GM18507 (cell line): ENCODE results near the gene GRID1.
"Not testable (repeated sequence)": the region's sequence is repeated elsewhere in the genome, so short reads cannot be mapped to it uniquely, and the experiment has no call there.

ENCODE experiments used
- DNase-seq: peaks from one replicate; pipeline ENCODE4 v3.0.0; 2011; ENCODE audit warnings: low read depth; ENCODE audit not compliant: insufficient read length; ENCODE audit errors: extremely low spot score
- FAIRE-seq: peaks from 2 replicates; lab custom pipeline; 2011; peaks lifted over from hg19 to GRCh38; lab: Jason Lieb, UNC

The GRID1 gene

DNA sequence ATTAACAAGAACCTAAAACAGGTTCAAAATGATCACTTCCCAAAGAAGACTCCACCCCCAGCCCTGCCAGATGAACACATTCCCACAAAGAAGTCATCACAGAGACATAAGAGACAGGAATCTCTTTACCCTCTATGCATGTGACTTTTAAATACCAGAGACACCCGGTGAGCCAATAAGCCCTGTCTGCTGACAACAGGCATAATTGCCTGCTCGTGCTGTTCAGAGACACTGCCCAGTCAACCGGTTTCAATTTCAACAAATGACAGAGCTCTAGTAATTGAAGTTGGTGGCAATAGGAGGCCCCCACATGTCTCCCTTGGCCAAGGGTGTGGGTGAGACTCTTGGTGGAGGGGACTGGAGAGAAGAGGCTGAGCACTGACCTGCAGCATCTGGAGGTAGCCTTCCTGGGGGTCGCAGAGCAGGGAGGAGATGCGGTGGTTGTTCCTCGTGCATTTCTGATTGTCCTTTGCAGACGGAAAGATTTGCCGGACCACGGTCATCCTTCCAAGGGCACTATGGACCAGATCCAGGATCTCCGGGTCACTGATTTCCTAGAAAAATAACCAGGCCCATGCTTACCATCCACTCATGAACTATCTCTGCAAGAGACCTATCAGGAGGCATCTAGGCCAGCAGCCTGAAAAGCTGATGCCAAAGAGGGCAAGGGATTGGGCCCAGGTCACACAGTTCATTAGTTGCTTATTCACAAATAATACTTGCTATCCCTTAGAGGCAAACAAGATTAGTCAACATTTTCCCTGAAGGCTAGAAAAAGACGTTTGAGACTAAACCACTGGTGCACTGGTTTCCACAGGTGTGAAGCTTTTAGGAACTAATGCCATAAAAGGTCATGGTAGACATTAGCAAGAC lies 497.7 kb downstream of the GRID1 start:
- DNase-seq (no peak), FAIRE-seq (no peak)

- no peak for FAIRE-seq
- DNase-seq = no peak
Measured at GRCh38 chr10:85864868-85865526, 501.6 kb downstream of the GRID1 start.

- DNase-seq (no peak), FAIRE-seq (no peak)
Measured at GRCh38 chr10:85864173-85864549, 502.4 kb downstream of the GRID1 start.

GRCh38 chr10:85863301-85864172 lies 503.1 kb downstream of the GRID1 start:
- FAIRE-seq (no peak), DNase-seq (no peak)

DNA sequence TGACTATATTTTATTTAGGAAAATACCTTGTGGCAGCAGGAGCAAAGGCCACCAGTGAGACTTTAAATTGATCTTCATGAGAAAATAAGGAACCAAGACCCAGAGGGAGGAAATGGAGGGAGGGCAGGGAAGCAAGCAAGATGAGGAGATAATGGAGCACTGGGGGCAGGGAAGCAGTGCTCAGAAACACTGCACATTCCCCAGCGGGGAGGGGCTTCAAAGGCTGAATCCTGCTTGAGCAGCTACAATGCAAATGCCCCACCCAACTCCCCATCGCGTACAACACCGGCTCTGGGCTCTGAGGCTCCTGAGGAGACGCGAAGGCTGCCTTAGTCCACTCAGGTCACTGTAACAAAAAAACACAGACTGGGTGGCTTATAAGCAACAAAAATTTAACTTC lies 503.8 kb downstream of the GRID1 start:
- DNase-seq (no peak), FAIRE-seq (no peak)

- DNase-seq = no peak
- FAIRE-seq = no peak
Measured at GRCh38 chr10:85861513-85862197, 504.9 kb downstream of the GRID1 start.

DNA sequence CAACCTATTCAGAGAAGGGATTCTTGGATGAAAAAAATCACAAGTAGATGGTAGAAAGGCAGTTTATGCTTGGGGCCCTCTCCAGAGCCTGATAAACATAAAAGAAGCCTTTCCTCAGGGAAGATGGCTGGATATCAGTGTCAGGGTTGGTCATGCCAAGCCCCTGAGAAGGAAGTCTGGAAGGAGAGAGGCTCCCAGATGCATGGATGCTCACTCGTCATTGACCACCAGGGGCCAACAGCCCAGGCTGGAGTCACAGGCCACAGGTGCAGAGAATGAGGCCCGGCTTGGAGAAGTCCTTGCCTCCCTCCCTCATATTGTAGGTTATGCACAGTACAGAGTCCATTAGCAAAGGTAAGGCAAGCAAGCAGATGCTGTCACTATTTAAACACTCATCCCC lies 506.7 kb downstream of the GRID1 start:
- DNase-seq (no peak), FAIRE-seq (no peak)

DNA sequence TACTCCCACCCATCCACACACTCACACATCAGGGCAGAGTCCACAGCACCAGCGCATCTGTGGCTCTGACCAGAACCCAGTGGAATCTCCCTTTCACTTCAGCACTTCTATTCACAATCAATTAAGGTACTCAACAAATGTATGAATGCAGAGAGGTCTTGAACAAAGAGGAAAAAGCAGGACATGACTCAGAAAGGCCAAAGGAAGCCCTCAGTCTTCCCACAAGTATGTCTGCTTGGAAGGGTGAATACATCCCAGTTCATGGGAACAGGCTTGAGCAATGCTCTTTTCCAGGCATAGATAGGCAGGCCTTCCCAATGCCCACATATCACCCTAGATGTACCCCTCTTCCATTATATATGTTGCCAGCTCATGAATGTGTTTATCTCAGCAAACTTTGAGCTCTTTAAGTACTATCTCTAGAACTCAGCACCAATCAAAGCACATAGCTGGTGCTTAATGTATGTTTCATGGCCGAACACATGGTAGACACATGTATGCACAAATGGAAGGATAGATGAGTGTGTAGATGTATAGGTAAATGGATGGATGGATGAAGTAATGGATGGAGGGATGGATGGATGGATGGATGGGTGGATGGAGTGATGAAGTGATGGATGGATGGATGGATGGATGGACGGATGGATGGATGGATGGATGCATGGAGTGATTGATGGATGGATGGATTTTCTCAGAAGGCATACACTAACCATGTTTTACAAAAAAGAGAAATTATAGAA lies 507.6 kb downstream of the GRID1 start:
- FAIRE-seq (no peak), DNase-seq (no peak)

GRCh38 chr10:85857791-85858190 lies 508.8 kb downstream of the GRID1 start:
- no peak for FAIRE-seq

DNA sequence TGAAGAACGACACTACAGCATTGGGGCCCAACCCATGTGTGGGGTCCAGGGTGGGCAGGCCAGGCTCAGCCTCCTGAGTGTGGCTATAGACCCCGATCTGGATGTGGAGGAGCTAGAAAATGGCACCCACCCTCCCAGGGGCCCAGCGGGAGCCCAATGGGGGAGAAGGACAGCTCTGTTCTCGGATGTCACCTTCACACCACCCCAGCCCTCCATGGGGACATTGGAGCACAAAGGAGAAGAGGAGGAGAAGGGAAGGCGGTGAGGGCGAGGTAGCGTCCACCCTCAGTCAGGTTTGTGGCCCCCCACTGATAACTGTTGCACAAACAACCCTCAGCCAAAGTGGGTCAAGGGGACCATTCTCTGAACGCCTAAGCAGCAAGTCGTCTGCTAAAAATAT lies 509.3 kb downstream of the GRID1 start:
- FAIRE-seq (no peak), DNase-seq (no peak)

More at GRCh38 chr10:85857791-85858190, 508.8 kb downstream of the GRID1 start:
- DNase-seq = no peak

- no peak for FAIRE-seq
Measured at GRCh38 chr10:85851934-85852333, 514.7 kb downstream of the GRID1 start.

GRCh38 chr10:85851325-85851724 lies 515.3 kb downstream of the GRID1 start:
- FAIRE-seq = no peak
- no peak for DNase-seq

More at GRCh38 chr10:85851934-85852333, 514.7 kb downstream of the GRID1 start:
- DNase-seq = no peak

GRCh38 chr10:85850736-85851135 lies 515.9 kb downstream of the GRID1 start:
- DNase-seq (no peak), FAIRE-seq (no peak)

- FAIRE-seq = no peak
Measured at GRCh38 chr10:85849315-85849714, 517.3 kb downstream of the GRID1 start.

DNA sequence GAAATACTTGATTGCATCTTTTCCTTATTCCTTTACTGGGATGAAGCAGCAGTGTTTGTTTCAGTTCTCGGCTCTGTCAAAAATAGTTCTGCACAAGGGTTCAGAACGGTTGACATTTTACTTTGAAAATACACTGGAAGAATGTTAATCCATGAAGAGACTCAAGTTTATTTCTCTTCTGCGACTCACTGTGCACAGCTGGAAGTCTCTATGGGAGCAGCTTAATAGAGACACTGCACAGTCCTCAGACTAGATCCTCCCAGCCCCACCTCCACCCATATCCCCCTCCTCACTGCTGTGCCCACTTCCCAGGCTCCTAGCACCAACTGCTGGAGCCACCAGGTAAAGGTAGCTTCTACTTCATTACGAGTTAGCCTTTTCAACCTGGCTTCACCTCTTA lies 517.8 kb downstream of the GRID1 start:
- no peak for DNase-seq
- FAIRE-seq = no peak

More at GRCh38 chr10:85849315-85849714, 517.3 kb downstream of the GRID1 start:
- no peak for DNase-seq

- FAIRE-seq (no peak), DNase-seq (no peak)
Measured at GRCh38 chr10:85847085-85847484, 519.5 kb downstream of the GRID1 start.

DNA sequence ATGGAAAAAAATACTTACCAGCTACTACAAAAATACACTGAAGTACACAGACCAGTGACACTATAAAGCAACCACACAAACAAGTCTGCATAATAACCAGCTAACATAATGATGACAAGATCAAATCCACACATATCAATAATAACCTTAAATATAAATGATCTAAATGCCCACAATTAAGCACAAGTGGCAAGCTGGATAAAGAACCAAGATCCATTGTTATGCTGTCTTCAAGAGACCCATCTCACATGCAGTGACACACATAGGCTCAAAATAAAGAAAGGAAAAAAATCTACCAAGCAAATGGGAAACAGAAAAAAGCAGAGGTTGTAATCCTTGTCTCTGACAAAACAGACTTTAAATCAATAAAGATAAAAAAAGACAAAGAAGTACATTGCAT lies 527.9 kb downstream of the GRID1 start:
- not testable (repeated sequence) for FAIRE-seq, DNase-seq

GRCh38 chr10:85832988-85833387 lies 533.6 kb downstream of the GRID1 start:
- no peak for DNase-seq
- no peak for FAIRE-seq

DNA sequence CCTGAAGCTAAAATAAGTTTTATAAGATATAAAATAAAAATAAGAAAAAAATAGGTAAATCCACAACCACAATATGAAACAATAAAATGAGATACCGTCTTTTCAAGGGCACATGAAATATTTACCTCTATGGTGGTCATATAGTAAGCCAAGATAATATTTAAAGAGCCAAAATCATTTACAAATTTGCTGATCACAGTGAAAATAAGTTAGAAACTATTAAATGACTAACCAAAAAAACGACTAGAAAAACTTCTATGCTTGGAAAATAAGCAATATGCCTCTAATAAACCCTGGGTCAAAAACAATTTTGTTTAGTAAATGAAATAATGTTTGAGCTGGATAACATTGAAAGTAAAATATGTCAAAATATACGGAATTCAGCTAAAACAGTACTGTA lies 535.2 kb downstream of the GRID1 start:
- FAIRE-seq = no peak
- DNase-seq = no peak
